Erythroblast (primary cell): ENCODE results near the gene SULT1E1.

ENCODE experiments used
- GATA1 ChIP-seq: IDR thresholded peaks from 2 replicates; pipeline ENCODE4 v1.6.1; 2011; ENCODE audit warnings: low read depth, mild to moderate bottlenecking, control low read depth, low read length, moderate library complexity
- POLR2A ChIP-seq: IDR thresholded peaks from 2 replicates; pipeline ENCODE4 v1.6.1; 2011; ENCODE audit warnings: mild to moderate bottlenecking, low read length

GRCh38 chr4:69860521-69861298 is 765 bp upstream of the SULT1E1 start:
- TF ChIP-seq POLR2A: no peak
- TF ChIP-seq GATA1: no peak
